Activated effector memory CD4-positive, alpha-beta T cell treated with Interleukin-2 at 50 U/mL for 16 hours (primary cell): ENCODE data around the gene CHRM2.

Source experiments
- DNase-seq: peaks from one replicate; pipeline ENCODE4 v3.0.0-alpha.2; 2020

Gene CHRM2

GRCh38 chr7:137036768-137037167 lies 168.3 kb downstream of the CHRM2 start:
- no peak for DNase-seq

DNA sequence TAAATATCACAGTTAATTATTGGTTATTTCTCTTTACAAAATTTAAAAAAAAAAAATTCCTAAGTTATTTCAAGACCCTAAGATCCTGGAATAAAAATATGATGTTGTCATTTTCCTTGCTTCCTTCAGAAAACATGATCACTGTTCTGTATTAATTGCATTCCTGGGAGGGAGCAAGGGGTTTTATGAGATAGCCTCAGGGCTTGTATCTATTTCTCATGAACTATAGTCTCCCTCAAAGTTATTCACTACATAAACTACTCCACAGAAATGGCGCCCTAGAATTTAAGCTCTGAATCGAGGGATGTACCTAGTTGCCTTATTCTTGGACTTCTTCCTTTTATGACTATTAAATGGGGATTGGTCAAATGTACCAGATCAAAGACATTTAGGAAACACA lies 170.3 kb downstream of the CHRM2 start:
- DNase-seq = no peak

GRCh38 chr7:137040745-137041144 lies 172.3 kb downstream of the CHRM2 start:
- DNase-seq = no peak

DNA sequence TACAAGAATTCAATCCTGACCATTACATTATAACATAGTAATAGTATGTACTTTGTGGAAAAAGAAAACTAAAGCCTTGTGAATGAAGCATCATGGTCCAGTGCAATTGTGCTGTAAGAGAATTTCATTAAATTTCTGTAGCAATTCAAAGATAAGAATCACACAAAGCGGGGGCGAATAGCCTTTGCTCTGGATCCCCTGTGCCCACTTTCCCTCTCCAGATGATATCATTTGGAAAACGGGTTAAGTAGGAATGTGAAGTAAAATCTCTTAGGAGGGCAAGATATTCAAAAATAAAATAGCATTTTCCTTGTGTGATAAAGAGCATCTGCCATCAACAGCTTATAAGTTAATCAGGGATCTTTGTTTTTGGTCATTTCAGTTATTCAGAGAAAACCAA lies 177.1 kb downstream of the CHRM2 start:
- no peak for DNase-seq

GRCh38 chr7:137069249-137069963 lies 201.0 kb downstream of the CHRM2 start:
- DNase-seq = no peak
